ENCODE data around the gene GPR150. TPM values are rescaled to one million over a fixed set of nuclear protein-coding genes. Genes with fewer than 3 reads are reported as not detected.
"Not testable (repeated sequence)": the region's sequence is repeated elsewhere in the genome, so short reads cannot be mapped to it uniquely, and the experiment has no call there.

The GPR150 gene
- total RNA-seq, 1 donor from 2014 or later = 9.6 TPM

DNA sequence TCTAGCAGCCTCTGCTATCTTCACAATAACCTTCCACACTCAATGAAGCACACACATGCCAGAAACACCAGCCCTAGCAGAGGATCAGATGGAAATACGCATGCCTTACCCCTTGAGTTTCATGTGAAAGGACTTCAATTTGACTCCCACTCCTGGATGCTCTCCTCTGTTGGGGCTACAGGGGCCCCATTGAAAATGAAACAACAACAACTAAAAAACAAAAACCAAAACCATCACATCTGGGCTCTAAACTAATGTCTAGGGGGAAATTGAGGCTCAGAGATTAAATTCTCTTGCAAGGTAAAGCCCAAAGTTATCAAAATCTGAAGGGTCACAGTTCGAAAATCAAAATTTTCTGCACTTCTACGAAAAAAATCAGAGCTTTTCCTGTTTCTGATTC lies 18.7 kb downstream of the GPR150 start:
- H3K4me1 ChIP-seq = no peaks in the 10 kb centered on the region

GRCh38 chr5:95641741-95642220 lies 21.9 kb downstream of the GPR150 start:
- DNase-seq (ENCODE audit: low spot score in 2 of 2) = peak in 1 of 2 donors; percentile 67
- H3K27me3 ChIP-seq = no peaks in the 10 kb centered on the region
- H3K36me3 ChIP-seq = no peaks in the 10 kb centered on the region
- TF ChIP-seq, protein P1, sequence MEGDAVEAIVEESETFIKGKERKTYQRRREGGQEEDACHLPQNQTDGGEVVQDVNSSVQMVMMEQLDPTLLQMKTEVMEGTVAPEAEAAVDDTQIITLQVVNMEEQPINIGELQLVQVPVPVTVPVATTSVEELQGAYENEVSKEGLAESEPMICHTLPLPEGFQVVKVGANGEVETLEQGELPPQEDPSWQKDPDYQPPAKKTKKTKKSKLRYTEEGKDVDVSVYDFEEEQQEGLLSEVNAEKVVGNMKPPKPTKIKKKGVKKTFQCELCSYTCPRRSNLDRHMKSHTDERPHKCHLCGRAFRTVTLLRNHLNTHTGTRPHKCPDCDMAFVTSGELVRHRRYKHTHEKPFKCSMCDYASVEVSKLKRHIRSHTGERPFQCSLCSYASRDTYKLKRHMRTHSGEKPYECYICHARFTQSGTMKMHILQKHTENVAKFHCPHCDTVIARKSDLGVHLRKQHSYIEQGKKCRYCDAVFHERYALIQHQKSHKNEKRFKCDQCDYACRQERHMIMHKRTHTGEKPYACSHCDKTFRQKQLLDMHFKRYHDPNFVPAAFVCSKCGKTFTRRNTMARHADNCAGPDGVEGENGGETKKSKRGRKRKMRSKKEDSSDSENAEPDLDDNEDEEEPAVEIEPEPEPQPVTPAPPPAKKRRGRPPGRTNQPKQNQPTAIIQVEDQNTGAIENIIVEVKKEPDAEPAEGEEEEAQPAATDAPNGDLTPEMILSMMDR (IDR thresholded peaks at IDR 0.05) = no peak
- intact Hi-C loops (cut with DNase I) = loop anchor here (5.0 to 10.0 kb wide), 3 partner anchors 87 to 1293 kb away; partner anchors contain the start of genes ARSK, LNPEP and SKIC3
- H3K27ac ChIP-seq = peak overlapping the region; percentile 3 to 44
- no peaks in the 10 kb centered on the region for H3K9me3 ChIP-seq
- H3K4me1 ChIP-seq = no peaks in the 10 kb centered on the region
- H3K4me3 ChIP-seq = no peak overlapping the region

More for the DNA sequence above, 18.7 kb downstream of the GPR150 start:
- no peak for DNase-seq (ENCODE audit: low spot score in 2 of 2)
- Histone ChIP-seq H3K36me3 (no peaks in the 10 kb centered on the region), H3K4me3 (no peak overlapping the region), H3K9me3 (no peaks in the 10 kb centered on the region), H3K27ac (no peak overlapping the region), H3K27me3 (no peaks in the 10 kb centered on the region)
- TF ChIP-seq, protein P1 (IDR thresholded peaks at IDR 0.05) = no peak
- intact Hi-C loops (cut with DNase I) = no loop called here

DNA sequence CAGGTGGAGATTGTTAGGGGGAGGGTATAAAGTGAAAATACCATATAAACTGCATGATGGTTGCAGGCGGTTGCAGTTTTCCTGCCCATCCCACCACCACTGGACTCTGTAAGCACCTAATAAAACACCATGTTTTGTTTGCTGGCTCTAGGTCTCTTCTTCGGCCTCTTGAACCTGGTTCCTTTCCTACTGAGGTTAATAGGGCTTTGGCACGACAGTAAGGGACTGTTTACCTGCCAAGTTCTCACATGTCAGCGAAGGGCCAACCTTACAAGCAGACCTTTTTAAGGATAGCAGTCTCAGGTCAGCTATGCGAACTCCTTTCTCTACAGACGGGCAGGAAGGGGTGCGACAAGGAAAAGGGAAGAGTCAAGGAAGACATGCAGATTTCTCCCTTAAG lies 23.3 kb downstream of the GPR150 start:
- no peaks in the 10 kb centered on the region for H3K36me3 ChIP-seq
- DNase-seq (ENCODE audit: low spot score in 2 of 2) = no peak
- H3K4me1 ChIP-seq = peaks cover 0 to 4% of the 10 kb centered on the region in 2 donors
- no peak overlapping the region for H3K27ac ChIP-seq
- no peak overlapping the region for H3K4me3 ChIP-seq
- TF ChIP-seq, protein P1 (IDR thresholded peaks at IDR 0.05) = no peak
- no peaks in the 10 kb centered on the region for H3K27me3 ChIP-seq
- no peaks in the 10 kb centered on the region for H3K9me3 ChIP-seq
- intact Hi-C loops (cut with DNase I) = loop anchor here (5.0 to 10.0 kb wide), 3 partner anchors 88 to 1292 kb away; partner anchors contain the start of genes ARSK, LNPEP and SKIC3

DNA sequence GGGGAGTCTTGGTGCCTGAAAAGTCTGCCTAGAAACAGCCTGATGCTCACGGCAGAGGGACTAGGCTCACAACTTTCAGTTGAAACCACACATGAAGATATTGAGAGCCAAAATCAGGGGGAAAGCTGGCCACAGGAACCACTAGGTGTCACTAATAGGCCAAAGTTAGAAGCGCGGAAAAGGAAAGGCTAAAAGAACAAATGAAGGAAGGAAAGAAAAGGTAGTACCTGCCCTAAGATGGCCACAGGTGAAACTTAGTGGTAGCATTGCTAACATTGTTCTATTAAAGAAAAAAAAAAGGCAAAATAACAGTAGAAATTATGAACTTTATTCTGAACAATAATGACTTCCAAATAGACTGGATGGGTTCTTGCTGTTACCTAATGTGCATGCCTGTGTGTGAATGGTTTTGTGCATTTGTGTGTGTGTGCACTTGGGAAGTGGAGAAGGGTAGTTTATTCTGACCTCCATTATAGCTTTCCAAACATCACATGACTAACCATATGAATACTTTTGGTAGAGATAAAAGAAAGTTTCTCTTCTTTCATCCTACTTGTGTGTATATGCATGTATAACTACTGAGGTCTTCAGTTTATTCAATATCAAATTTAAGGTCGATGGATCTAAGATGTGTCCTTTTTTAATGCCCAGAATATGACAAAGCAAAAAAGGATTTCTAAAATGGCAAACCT lies 24.6 kb downstream of the GPR150 start:
- H3K9me3 ChIP-seq = no peaks in the 10 kb centered on the region
- no peaks in the 10 kb centered on the region for H3K27me3 ChIP-seq
- TF ChIP-seq, protein P1 (IDR thresholded peaks at IDR 0.05) = peak; percentile 61 to 70 (median 65)
- no peaks in the 10 kb centered on the region for H3K36me3 ChIP-seq
- DNase-seq (ENCODE audit: low spot score in 2 of 2) = peak in 1 of 2 donors; percentile 72
- H3K4me3 ChIP-seq = no peak overlapping the region
- peak overlapping the region; percentile 76 to 91 for H3K27ac ChIP-seq
- H3K4me1 ChIP-seq = peaks cover 0 to 4% of the 10 kb centered on the region in 2 donors
- intact Hi-C loops (cut with DNase I) = loop anchor here (5.0 to 10.0 kb wide), 7 partner anchors 90 to 1290 kb away; partner anchors contain the start of genes ARSK, CAST, ERAP1 and LNPEP

DNA sequence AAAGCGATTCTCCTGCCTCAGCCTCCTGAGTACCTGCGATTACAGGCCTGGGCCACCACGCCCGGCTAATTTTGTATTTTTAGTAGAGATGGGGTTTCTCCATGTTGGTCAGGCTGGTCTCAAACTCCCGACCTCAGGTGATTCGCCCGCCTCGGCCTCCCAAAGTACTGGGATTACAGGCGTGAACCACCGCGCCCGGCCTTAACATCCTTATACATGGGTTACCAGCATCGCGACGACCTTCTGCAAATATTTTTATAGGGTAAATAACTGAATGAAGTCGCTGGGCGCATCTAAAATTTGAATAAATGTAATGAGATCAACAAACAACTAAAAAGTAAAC lies 26.3 kb downstream of the GPR150 start:
- peak overlapping the region; percentile 76 to 91 for H3K27ac ChIP-seq
- not testable (repeated sequence) for H3K27me3 ChIP-seq; H3K36me3 ChIP-seq; H3K4me1 ChIP-seq; DNase-seq (ENCODE audit: low spot score in 2 of 2); H3K9me3 ChIP-seq
- H3K4me3 ChIP-seq = peak overlapping the region; percentile 59 to 77
- intact Hi-C loops (cut with DNase I) = loop anchor here (2.0 to 10.0 kb wide), 8 partner anchors 25 to 1289 kb away; partner anchors contain the start of genes ARSK, CAST, ERAP1 and GPR150
